Activated CD8-positive, alpha-beta memory T cell treated with anti-CD3 and anti-CD28 coated beads for 48 hours (primary cell): ENCODE measurements around the gene FDXR.

Experiments
- DNase-seq, 3 experiments: peaks; one replicate each; pipeline ENCODE4 v3.0.0-alpha.2; 2020; ENCODE audit warnings: low read depth in 2 of 3, low spot score in 2 of 3

FDXR gene

GRCh38 chr17:74814453-74814852, 58.3 kb downstream of the FDXR start:
- DNase-seq, result no peak
